HG02759 (cell line): ENCODE results near the gene TCERG1L.
"Not testable (repeated sequence)": the region's sequence is repeated elsewhere in the genome, so short reads cannot be mapped to it uniquely, and the experiment has no call there.

Source experiments
- ATAC-seq: cut with Tn5 transposase; IDR thresholded peaks from one replicate; pipeline ENCODE4 v1.9.1; 2021; ENCODE audit warnings: mild to moderate bottlenecking, moderate library complexity; ENCODE audit not compliant: unreplicated experiment

Gene TCERG1L

GRCh38 chr10:131250454-131251145 is 60.9 kb downstream of the TCERG1L start:
- no peak for ATAC-seq

- ATAC-seq, result no peak
These were observed 61.6 kb downstream of the TCERG1L start for GRCh38 chr10:131249955-131250344.

GRCh38 chr10:131249238-131249954 is 62.1 kb downstream of the TCERG1L start:
- no peak for ATAC-seq

GRCh38 chr10:131248376-131249165 is 63.0 kb downstream of the TCERG1L start:
- ATAC-seq, result no peak

GRCh38 chr10:131247873-131248272 is 63.6 kb downstream of the TCERG1L start:
- no peak for ATAC-seq

- ATAC-seq, result no peak
These were observed 64.7 kb downstream of the TCERG1L start for GRCh38 chr10:131246775-131247174.

- ATAC-seq, result no peak
These were observed 65.4 kb downstream of the TCERG1L start for GRCh38 chr10:131246089-131246488.

- no peak for ATAC-seq
These were observed 66.0 kb downstream of the TCERG1L start for GRCh38 chr10:131245475-131246059.

- ATAC-seq, result no peak
These were observed 66.7 kb downstream of the TCERG1L start for GRCh38 chr10:131244836-131245235.

GRCh38 chr10:131243076-131243475 is 68.4 kb downstream of the TCERG1L start:
- no peak for ATAC-seq

- ATAC-seq, result no peak
These were observed 69.5 kb downstream of the TCERG1L start for GRCh38 chr10:131242007-131242406.

- ATAC-seq, result no peak
These were observed 70.8 kb downstream of the TCERG1L start for GRCh38 chr10:131240691-131241090.

GRCh38 chr10:131239926-131240325 is 71.6 kb downstream of the TCERG1L start:
- no peak for ATAC-seq

- no peak for ATAC-seq
These were observed 72.1 kb downstream of the TCERG1L start for GRCh38 chr10:131239450-131239849.

- no peak for ATAC-seq
These were observed 72.7 kb downstream of the TCERG1L start for GRCh38 chr10:131238669-131239280.

- no peak for ATAC-seq
These were observed 73.4 kb downstream of the TCERG1L start for GRCh38 chr10:131237991-131238651.

GRCh38 chr10:131234606-131235005 is 76.9 kb downstream of the TCERG1L start:
- ATAC-seq, result not testable (repeated sequence)

GRCh38 chr10:131233611-131234258 is 77.8 kb downstream of the TCERG1L start:
- no peak for ATAC-seq

- no peak for ATAC-seq
These were observed 79.5 kb downstream of the TCERG1L start for GRCh38 chr10:131231965-131232541.
